Natural killer cell (primary cell): ENCODE measurements around the gene IPO11. TPM values are rescaled to one million over a fixed set of nuclear protein-coding genes. Genes with fewer than 3 reads are reported as not detected.

ENCODE experiments used
- ATAC-seq, 3 donors: fragments of 150-1000 bp in 2 of 3; fragments of 200-7000 bp in 1 of 3; cut with Tn5 transposase; 1 replicate in 1 of 3; 2 replicates in 2 of 3; pipeline ENCODE4 v1.10.0; 2021; ENCODE audit warnings: mild to moderate bottlenecking in 2 of 3, moderate library complexity in 2 of 3
- DNase-seq, 2 donors: peaks; one replicate each; pipeline versions ENCODE4 v3.0.0 to v3.0.0-alpha.2; 2013 to 2021; ENCODE audit warnings: mixed read lengths in 1 of 2
- H3K27ac ChIP-seq: one replicate; pipeline ENCODE4 v1.5.1; 2013; ENCODE audit warnings: mild to moderate bottlenecking, low read length
- H3K27me3 ChIP-seq: one replicate; pipeline ENCODE4 v1.6.1; 2013; ENCODE audit warnings: low read length; ENCODE audit not compliant: control insufficient read depth, insufficient read depth
- H3K36me3 ChIP-seq: one replicate; pipeline ENCODE4 v1.6.1; 2013; ENCODE audit warnings: low read length; ENCODE audit not compliant: control insufficient read depth, insufficient read depth
- H3K4me1 ChIP-seq: one replicate; pipeline ENCODE4 v1.6.1; 2013; ENCODE audit warnings: low read length; ENCODE audit not compliant: control insufficient read depth, insufficient read depth
- H3K4me3 ChIP-seq: one replicate; pipeline ENCODE4 v1.5.1; 2013; ENCODE audit warnings: low read length
- H3K9me3 ChIP-seq: one replicate; pipeline ENCODE4 v1.6.1; 2013; ENCODE audit warnings: low read length; ENCODE audit not compliant: control insufficient read depth, insufficient read depth
- H3K27ac Mint-ChIP-seq, 2 donors: one replicate each; pipeline ENCODE4 v1.8.0; 2022; ENCODE audit warnings: mild to moderate bottlenecking in 2 of 2, mixed read lengths in 2 of 2, moderate library complexity in 1 of 2
- H3K27me3 Mint-ChIP-seq, 2 donors: one replicate each; pipeline ENCODE4 v1.8.0; 2022; ENCODE audit warnings: low read depth in 2 of 2, mixed read lengths in 2 of 2
- H3K36me3 Mint-ChIP-seq: one replicate; pipeline ENCODE4 v1.8.0; 2022; ENCODE audit warnings: mixed read lengths
- H3K4me1 Mint-ChIP-seq, 2 donors: one replicate each; pipeline ENCODE4 v1.8.0; 2022; ENCODE audit warnings: mixed read lengths in 2 of 2
- H3K4me3 Mint-ChIP-seq: one replicate; pipeline ENCODE4 v1.8.0; 2022; ENCODE audit warnings: mild to moderate bottlenecking, moderate library complexity, mixed read lengths
- H3K9me3 Mint-ChIP-seq, 2 donors: one replicate each; pipeline ENCODE4 v1.8.0; 2022; ENCODE audit warnings: mixed read lengths in 2 of 2
- whole genome bisulfite sequencing: methylation state at CpG from one replicate; pipeline ENCODE4 v1.1.7; 2013; ENCODE audit warnings: missing lambda C conversion rate; ENCODE audit not compliant: insufficient coverage; 5-methylcytosine and 5-hydroxymethylcytosine counted together
- intact Hi-C: fragments of 100-400 bp; cut with micrococcal nuclease; formaldehyde crosslinking; loops from one replicate; pipeline ENCODE4 v1.14.2; 2022
- total RNA-seq, 4 donors: library from RNA; stranded (reverse); fragments of 120-200 nt in 1 of 4; gene quantifications; one replicate each; pipeline versions ENCODE4 v1.2.3 to v1.2.4, GENCODE V29; 2013 to 2022
- TF ChIP-seq, protein P1 (sequence below): fragments of 200-600 bp; IDR thresholded peaks from one replicate; pipeline ENCODE4 v1.8.0; 2022; ENCODE audit warnings: antibody characterized with exemption

Gene IPO11
- total RNA-seq, 3 donors from 2014 or later (not counting 1 experiment from before 2014, with no cell fraction given): 16.6 to 31.4 (median 30.7) TPM

DNA sequence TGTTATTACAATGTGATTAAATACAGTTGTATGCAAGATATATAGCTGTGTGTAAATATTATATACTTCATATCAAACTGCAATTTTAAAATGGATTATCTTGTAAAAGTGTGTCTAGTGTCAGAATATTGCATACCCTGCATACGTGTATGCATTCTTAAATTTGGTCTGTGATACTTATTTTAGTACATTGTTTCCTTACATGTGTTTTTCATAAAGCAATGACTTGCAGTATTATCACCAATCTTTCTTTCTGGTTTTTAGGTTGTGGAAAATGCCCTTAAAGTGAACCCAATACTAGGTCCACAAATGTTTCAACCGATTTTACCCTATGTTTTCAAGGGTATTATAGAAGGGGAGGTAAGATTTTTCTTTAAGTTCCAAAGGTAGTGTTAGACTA is 137.5 kb downstream of the IPO11 start:
- ATAC-seq: no peak
- no peak overlapping the region for H3K27ac Mint-ChIP-seq
- intact Hi-C loops: no loop called here
- H3K36me3 Mint-ChIP-seq: no peaks in the 10 kb centered on the region
- H3K4me3 ChIP-seq: no peak overlapping the region
- TF ChIP-seq, protein P1, sequence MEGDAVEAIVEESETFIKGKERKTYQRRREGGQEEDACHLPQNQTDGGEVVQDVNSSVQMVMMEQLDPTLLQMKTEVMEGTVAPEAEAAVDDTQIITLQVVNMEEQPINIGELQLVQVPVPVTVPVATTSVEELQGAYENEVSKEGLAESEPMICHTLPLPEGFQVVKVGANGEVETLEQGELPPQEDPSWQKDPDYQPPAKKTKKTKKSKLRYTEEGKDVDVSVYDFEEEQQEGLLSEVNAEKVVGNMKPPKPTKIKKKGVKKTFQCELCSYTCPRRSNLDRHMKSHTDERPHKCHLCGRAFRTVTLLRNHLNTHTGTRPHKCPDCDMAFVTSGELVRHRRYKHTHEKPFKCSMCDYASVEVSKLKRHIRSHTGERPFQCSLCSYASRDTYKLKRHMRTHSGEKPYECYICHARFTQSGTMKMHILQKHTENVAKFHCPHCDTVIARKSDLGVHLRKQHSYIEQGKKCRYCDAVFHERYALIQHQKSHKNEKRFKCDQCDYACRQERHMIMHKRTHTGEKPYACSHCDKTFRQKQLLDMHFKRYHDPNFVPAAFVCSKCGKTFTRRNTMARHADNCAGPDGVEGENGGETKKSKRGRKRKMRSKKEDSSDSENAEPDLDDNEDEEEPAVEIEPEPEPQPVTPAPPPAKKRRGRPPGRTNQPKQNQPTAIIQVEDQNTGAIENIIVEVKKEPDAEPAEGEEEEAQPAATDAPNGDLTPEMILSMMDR: no peak
- H3K9me3 Mint-ChIP-seq: no peaks in the 10 kb centered on the region
- no peaks in the 10 kb centered on the region for H3K27me3 ChIP-seq
- WGBS: no CpG with 5 or more reads among the region's 2 CpGs
- no peaks in the 10 kb centered on the region for H3K27me3 Mint-ChIP-seq
- H3K9me3 ChIP-seq: no peaks in the 10 kb centered on the region
- no peak overlapping the region for H3K27ac ChIP-seq
- DNase-seq: no peak
- no peaks in the 10 kb centered on the region for H3K4me1 ChIP-seq
- peaks cover 8% of the 10 kb centered on the region for H3K36me3 ChIP-seq
- H3K4me1 Mint-ChIP-seq: no peaks in the 10 kb centered on the region
- no peak overlapping the region for H3K4me3 Mint-ChIP-seq

DNA sequence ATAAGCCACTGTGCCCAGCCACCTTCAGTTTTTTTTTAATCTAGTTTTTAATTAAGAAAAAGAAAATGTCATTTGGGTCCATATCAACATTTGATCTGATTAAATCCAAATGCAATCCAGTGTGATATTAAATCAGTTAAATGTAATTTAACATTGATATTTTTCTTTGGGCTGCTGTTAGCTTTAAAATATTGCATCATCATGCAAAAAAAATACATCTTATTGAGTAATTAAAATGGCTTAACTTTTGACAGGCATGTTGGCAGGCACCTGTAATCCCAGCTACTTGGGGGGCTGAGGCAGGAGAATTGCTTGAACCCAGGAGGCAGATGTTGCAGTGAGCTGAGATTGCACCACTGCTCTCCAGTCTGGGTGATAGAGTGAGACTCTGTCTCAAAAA is 143.4 kb downstream of the IPO11 start:
- no peak for ATAC-seq

DNA sequence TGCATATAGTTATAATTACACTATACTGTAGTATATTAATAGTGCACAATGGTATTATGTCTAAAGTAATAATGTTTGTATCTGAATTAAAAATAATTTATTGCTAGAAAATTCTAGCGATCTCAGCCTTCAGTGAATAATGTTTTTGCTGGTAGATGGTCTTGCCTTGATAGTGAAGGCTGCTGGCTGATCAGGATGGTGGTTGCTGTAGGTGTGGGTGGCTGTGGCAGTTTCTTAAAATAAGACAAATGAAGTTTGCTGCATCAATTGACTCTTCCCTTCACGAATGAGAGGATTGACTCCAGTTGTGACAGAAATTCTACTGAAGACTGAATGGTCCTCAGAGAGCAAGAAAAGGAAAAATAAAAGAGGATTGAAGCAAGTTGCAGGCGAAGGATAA is 146.4 kb downstream of the IPO11 start:
- 100% methylated on average over 3 of the region's 3 CpGs for WGBS
- H3K4me1 ChIP-seq: no peaks in the 10 kb centered on the region
- ATAC-seq (no peak), DNase-seq (no peak)
- no peak overlapping the region for H3K4me3 ChIP-seq
- Mint-ChIP-seq H3K9me3 (no peaks in the 10 kb centered on the region), H3K4me3 (no peak overlapping the region), H3K27me3 (no peaks in the 10 kb centered on the region), H3K4me1 (peaks cover 0 to 4% of the 10 kb centered on the region in 2 donors), H3K27ac (no peak overlapping the region), H3K36me3 (no peaks in the 10 kb centered on the region)
- H3K9me3 ChIP-seq: no peaks in the 10 kb centered on the region
- peaks cover 2% of the 10 kb centered on the region for H3K36me3 ChIP-seq
- H3K27ac ChIP-seq: no peak overlapping the region
- TF ChIP-seq, protein P1: no peak
- H3K27me3 ChIP-seq: no peaks in the 10 kb centered on the region
- intact Hi-C loops: no loop called here

More for the DNA sequence above, 143.4 kb downstream of the IPO11 start:
- H3K4me1 ChIP-seq: no peaks in the 10 kb centered on the region
- no peak overlapping the region for H3K27ac ChIP-seq
- Mint-ChIP-seq H3K36me3 (no peaks in the 10 kb centered on the region), H3K4me1 (peaks cover 0 to 4% of the 10 kb centered on the region in 2 donors), H3K27ac (no peak overlapping the region), H3K4me3 (no peak overlapping the region), H3K27me3 (no peaks in the 10 kb centered on the region), H3K9me3 (no peaks in the 10 kb centered on the region)
- no peaks in the 10 kb centered on the region for H3K9me3 ChIP-seq
- H3K4me3 ChIP-seq: no peak overlapping the region
- no peak for DNase-seq
- TF ChIP-seq, protein P1: no peak
- peaks cover 4% of the 10 kb centered on the region for H3K36me3 ChIP-seq
- no peaks in the 10 kb centered on the region for H3K27me3 ChIP-seq
- intact Hi-C loops: no loop called here

DNA sequence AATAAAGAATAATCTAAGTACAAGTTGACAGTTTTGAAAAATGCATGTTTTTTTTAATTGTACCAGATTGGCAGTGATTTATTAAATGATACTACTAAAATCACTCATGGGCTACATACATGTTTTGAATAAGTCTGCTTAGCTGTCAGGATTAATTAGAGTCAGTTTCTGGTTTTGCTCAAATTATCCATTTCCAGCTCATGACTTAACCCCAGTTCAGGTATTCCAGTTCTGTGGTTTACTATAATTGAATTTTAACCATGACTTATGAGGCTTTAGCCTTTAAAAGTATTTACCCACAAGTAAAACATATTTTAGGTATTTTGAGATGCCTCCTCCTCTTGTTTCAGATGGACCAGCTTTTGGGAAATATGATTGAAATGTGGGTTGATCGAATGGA is 148.2 kb downstream of the IPO11 start:
- no peak overlapping the region for H3K4me3 ChIP-seq
- no peak overlapping the region for H3K27ac Mint-ChIP-seq
- no peaks in the 10 kb centered on the region for H3K9me3 Mint-ChIP-seq
- no peaks in the 10 kb centered on the region for H3K4me1 ChIP-seq
- no peaks in the 10 kb centered on the region for H3K27me3 ChIP-seq
- H3K9me3 ChIP-seq: no peaks in the 10 kb centered on the region
- no peaks in the 10 kb centered on the region for H3K27me3 Mint-ChIP-seq
- WGBS: no CpG with 5 or more reads among the region's 1 CpG
- H3K36me3 Mint-ChIP-seq: no peaks in the 10 kb centered on the region
- H3K4me1 Mint-ChIP-seq: peaks cover 0 to 4% of the 10 kb centered on the region in 2 donors
- peaks cover 2% of the 10 kb centered on the region for H3K36me3 ChIP-seq
- ATAC-seq (no peak), DNase-seq (no peak)
- intact Hi-C loops: no loop called here
- H3K27ac ChIP-seq: no peak overlapping the region
- TF ChIP-seq, protein P1: no peak
- H3K4me3 Mint-ChIP-seq: no peak overlapping the region
